Activated B cell treated with CpG ODN at 0.5 μM for 24 hours (primary cell): Measurements from ENCODE around the gene HDHD3. TPM values are rescaled to one million over a fixed set of nuclear protein-coding genes. Genes with fewer than 3 reads are reported as not detected.
"Not testable (repeated sequence)": the region's sequence is repeated elsewhere in the genome, so short reads cannot be mapped to it uniquely, and the experiment has no call there.

Source experiments
- ATAC-seq: fragments of 200-7000 bp; cut with Tn5 transposase; one replicate; pipeline ENCODE4 v1.10.0; 2021; ENCODE audit warnings: low read depth, mild to moderate bottlenecking, moderate library complexity
- CTCF ChIA-PET: fragments of 350-600 bp; sonication (Branson Sonifier 250); formaldehyde crosslinking; loops from one replicate; lab custom pipeline; 2021; ENCODE audit warnings: antibody characterized with exemption; lab: Charles Lee
- POLR2A ChIA-PET: fragments of 350-600 bp; sonication (Branson Sonifier 250); formaldehyde crosslinking; loops from one replicate; lab custom pipeline; 2021; ENCODE audit warnings: antibody characterized with exemption; lab: Charles Lee
- DNase-seq: peaks from one replicate; pipeline ENCODE4 v3.0.0; 2022
- H3K27ac Mint-ChIP-seq: one replicate; pipeline ENCODE4 v1.8.0; 2020; ENCODE audit warnings: mixed read lengths
- H3K27me3 Mint-ChIP-seq: one replicate; pipeline ENCODE4 v1.8.0; 2021; ENCODE audit warnings: mixed read lengths
- H3K36me3 Mint-ChIP-seq: one replicate; pipeline ENCODE4 v1.8.0; 2021; ENCODE audit warnings: low read depth, mixed read lengths
- H3K4me1 Mint-ChIP-seq: one replicate; pipeline ENCODE4 v1.8.0; 2021; ENCODE audit warnings: mixed read lengths
- H3K4me3 Mint-ChIP-seq: one replicate; pipeline ENCODE4 v1.8.0; 2020; ENCODE audit warnings: mild to moderate bottlenecking, mixed read lengths
- H3K9me3 Mint-ChIP-seq: one replicate; pipeline ENCODE4 v1.8.0; 2020; ENCODE audit warnings: mixed read lengths
- CTCF ChIP-seq: fragments of 200-600 bp; IDR thresholded peaks from one replicate; pipeline ENCODE4 v1.8.0; 2022; ENCODE audit warnings: antibody characterized with exemption, mild to moderate bottlenecking
- intact Hi-C: fragments of 100-400 bp; cut with micrococcal nuclease; formaldehyde crosslinking; loops from one replicate; pipeline ENCODE4 v1.15.1; 2024
- total RNA-seq: library from RNA; stranded (reverse); gene quantifications from 2 replicates; pipeline ENCODE4 v1.2.3, GENCODE V29; 2022

HDHD3 gene
- total RNA-seq, 1 donor from 2014 or later: 23.9 TPM

DNA sequence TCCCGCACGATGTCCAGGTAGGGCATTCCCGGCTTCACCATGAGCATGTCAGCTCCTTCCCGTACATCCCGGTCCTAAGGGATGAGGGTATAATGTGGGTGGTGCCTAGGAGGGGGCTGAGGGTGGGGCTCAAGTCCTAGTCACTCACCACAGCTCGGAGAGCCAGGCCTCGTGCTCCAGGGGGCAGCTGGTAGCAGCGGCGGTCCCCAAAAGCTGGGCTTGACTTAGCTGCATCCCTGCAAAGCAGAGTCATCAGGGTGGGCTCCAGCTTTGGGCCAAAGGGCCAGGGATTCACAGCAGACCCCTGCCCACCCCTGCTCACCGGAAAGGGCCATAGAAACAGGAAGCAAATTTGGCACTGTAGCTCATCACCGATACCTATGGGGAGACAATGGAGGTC, 12.7 kb upstream of the HDHD3 start:
- H3K36me3 Mint-ChIP-seq: peaks cover 57% of the 10 kb centered on the region
- DNase-seq (no peak), ATAC-seq (no peak)
- ChIA-PET CTCF (no interaction called here), POLR2A (no interaction called here)
- intact Hi-C loops: no loop called here
- no peaks in the 10 kb centered on the region for H3K4me1 Mint-ChIP-seq
- H3K9me3 Mint-ChIP-seq: no peaks in the 10 kb centered on the region
- TF ChIP-seq CTCF: no peak
- no peak overlapping the region for H3K27ac Mint-ChIP-seq
- H3K27me3 Mint-ChIP-seq: no peaks in the 10 kb centered on the region
- no peak overlapping the region for H3K4me3 Mint-ChIP-seq

DNA sequence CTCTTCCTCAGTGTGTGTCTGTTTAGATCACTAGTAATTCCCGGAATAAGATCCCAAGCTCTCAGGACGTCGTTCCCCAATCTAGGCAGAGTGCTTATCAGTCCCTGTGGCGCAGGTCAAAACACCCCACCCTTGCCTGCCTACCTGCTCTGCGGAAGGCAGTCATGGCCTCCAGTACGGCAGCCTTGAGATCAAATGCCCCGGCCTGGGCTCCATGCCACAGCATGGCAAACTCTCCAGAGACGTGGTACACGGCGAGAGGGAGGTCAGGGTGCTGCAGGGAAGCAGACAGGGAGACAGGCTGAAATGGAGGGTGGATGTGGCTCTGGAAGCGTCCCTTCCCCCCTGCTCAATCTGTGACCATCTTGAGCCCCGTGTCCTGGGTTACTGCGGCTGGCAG, 12.0 kb upstream of the HDHD3 start:
- peaks cover 57% of the 10 kb centered on the region for H3K36me3 Mint-ChIP-seq
- intact Hi-C loops: no loop called here
- no peak overlapping the region for H3K27ac Mint-ChIP-seq
- CTCF ChIA-PET: no interaction called here
- H3K9me3 Mint-ChIP-seq: no peaks in the 10 kb centered on the region
- POLR2A ChIA-PET: no interaction called here
- no peaks in the 10 kb centered on the region for H3K27me3 Mint-ChIP-seq
- no peaks in the 10 kb centered on the region for H3K4me1 Mint-ChIP-seq
- TF ChIP-seq CTCF: no peak
- no peak overlapping the region for H3K4me3 Mint-ChIP-seq
- no peak for ATAC-seq
- DNase-seq: no peak

GRCh38 chr9:113387560-113388230, 10.9 kb upstream of the HDHD3 start:
- no peak for TF ChIP-seq CTCF
- ATAC-seq: no peak
- no peak overlapping the region for H3K27ac Mint-ChIP-seq
- ChIA-PET CTCF (interaction anchor here (1.1 to 1.4 kb wide), 2 partner anchors 268 to 270 kb away, joined by 3 read pairs; no protein-coding TSS in a partner anchor), POLR2A (no interaction called here)
- peaks cover 51% of the 10 kb centered on the region for H3K36me3 Mint-ChIP-seq
- intact Hi-C loops: no loop called here
- DNase-seq: no peak
- H3K4me3 Mint-ChIP-seq: no peak overlapping the region
- no peaks in the 10 kb centered on the region for H3K4me1 Mint-ChIP-seq
- H3K27me3 Mint-ChIP-seq: no peaks in the 10 kb centered on the region
- no peaks in the 10 kb centered on the region for H3K9me3 Mint-ChIP-seq

- CTCF ChIA-PET: interaction anchor here (1.1 to 1.4 kb wide), 2 partner anchors 269 to 271 kb away, joined by 3 read pairs; no protein-coding TSS in a partner anchor
- POLR2A ChIA-PET: interaction anchor here (1.2 kb wide), 1 partner anchor 10 kb away, joined by 3 read pairs; the partner anchor contains the start of gene HDHD3
- DNase-seq (no peak), ATAC-seq (no peak)
- peaks cover 45% of the 10 kb centered on the region for H3K36me3 Mint-ChIP-seq
- no peaks in the 10 kb centered on the region for H3K4me1 Mint-ChIP-seq
- H3K4me3 Mint-ChIP-seq: no peak overlapping the region
- H3K9me3 Mint-ChIP-seq: no peaks in the 10 kb centered on the region
- H3K27ac Mint-ChIP-seq: no peak overlapping the region
- TF ChIP-seq CTCF: no peak
- no peaks in the 10 kb centered on the region for H3K27me3 Mint-ChIP-seq
- intact Hi-C loops: no loop called here
Observed at GRCh38 chr9:113386571-113387393, 10.0 kb upstream of the HDHD3 start.

DNA sequence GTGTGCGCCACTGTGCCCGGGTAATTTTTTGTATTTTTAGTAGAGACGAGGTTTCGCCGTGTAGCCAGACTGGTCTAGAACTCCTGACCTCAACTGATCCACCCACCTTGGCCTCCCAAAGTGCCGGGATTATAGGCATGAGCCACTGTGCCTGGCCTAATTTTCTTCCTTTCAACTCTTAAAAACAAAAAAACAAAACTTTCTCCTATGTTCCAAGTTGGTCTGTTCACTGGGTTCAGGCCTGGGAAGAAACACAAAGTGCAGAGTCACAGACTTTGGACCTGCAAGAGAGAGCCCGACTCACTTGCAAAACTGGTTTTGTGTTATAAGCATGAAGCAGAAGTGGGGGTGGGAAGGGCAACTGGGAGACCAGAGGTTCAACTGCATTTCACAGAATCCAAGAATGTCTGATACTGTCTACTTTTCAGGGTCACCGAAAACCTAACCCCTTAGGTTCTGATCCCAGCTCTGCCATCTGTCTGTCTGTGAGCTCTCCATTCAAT, 5.2 kb upstream of the HDHD3 start:
- Mint-ChIP-seq H3K4me1 (peaks cover 15% of the 10 kb centered on the region), H3K27me3 (no peaks in the 10 kb centered on the region), H3K36me3 (peaks cover 3% of the 10 kb centered on the region), H3K27ac (no peak overlapping the region), H3K4me3 (no peak overlapping the region), H3K9me3 (no peaks in the 10 kb centered on the region)
- TF ChIP-seq CTCF: no peak
- intact Hi-C loops: loop anchor here (1.0 kb wide), 1 partner anchor 19 kb away; the partner anchor contains the start of gene ALAD
- ChIA-PET POLR2A (no interaction called here), CTCF (no interaction called here)
- no peak for ATAC-seq
- no peak for DNase-seq

GRCh38 chr9:113381441-113381840, 4.7 kb upstream of the HDHD3 start:
- intact Hi-C loops: loop anchor here (1.0 kb wide), 1 partner anchor 20 kb away; the partner anchor contains the start of gene ALAD
- H3K27me3 Mint-ChIP-seq, CTCF ChIA-PET, POLR2A ChIA-PET, H3K36me3 Mint-ChIP-seq, DNase-seq, ATAC-seq, H3K9me3 Mint-ChIP-seq: not testable (repeated sequence)
- H3K4me3 Mint-ChIP-seq: peak overlapping the region; percentile 28
- H3K27ac Mint-ChIP-seq: peak overlapping the region; percentile 59
- H3K4me1 Mint-ChIP-seq: peaks cover 16% of the 10 kb centered on the region
